GM23338 (cell line): ENCODE results near the gene C6orf15.

Experiments used
- CREB1 ChIP-seq: fragments of 250-450 bp; sonication (Bioruptor Pico); IDR thresholded peaks from 2 replicates; pipeline ENCODE4 v1.5.0; 2020; ENCODE audit warnings: low read depth, mild to moderate bottlenecking, moderate library complexity
- CTCF ChIP-seq, 2 experiments: fragments of 200-600 bp in 1 of 2; sonication (generic) in 1 of 2; conservative IDR thresholded peaks; 2 replicates each; pipeline versions ENCODE4 v1.5.1 to v1.6.1; 2016 to 2017; ENCODE audit warnings: antibody characterized with exemption in 2 of 2, low read depth in 2 of 2, mild to moderate bottlenecking in 2 of 2, moderate library complexity in 1 of 2
- EZH2 ChIP-seq: fragments of 200-600 bp; sonication (generic); IDR thresholded peaks from one replicate; pipeline ENCODE4 v1.8.0; 2017; ENCODE audit warnings: antibody characterized with exemption, mild to moderate bottlenecking, low read depth; ENCODE audit not compliant: unreplicated experiment
- EZH2phosphoT487 ChIP-seq: fragments of 200-600 bp; sonication (generic); IDR thresholded peaks from one replicate; pipeline ENCODE4 v1.8.1; 2018; ENCODE audit warnings: antibody characterized with exemption; ENCODE audit not compliant: unreplicated experiment
- JUNB ChIP-seq: IDR thresholded peaks from one replicate; pipeline ENCODE4 v1.6.1; 2016; ENCODE audit warnings: antibody characterized with exemption; ENCODE audit not compliant: unreplicated experiment
- NANOG ChIP-seq: IDR thresholded peaks from 2 replicates; pipeline ENCODE4 v1.6.1; 2016; ENCODE audit warnings: antibody characterized with exemption, borderline replicate concordance
- POLR2AphosphoS5 ChIP-seq: IDR thresholded peaks from 2 replicates; pipeline ENCODE4 v1.6.1; 2016; ENCODE audit warnings: antibody characterized with exemption, low read depth
- STAT1 ChIP-seq: IDR thresholded peaks from one replicate; pipeline ENCODE4 v1.6.1; 2016; ENCODE audit warnings: antibody characterized with exemption; ENCODE audit not compliant: unreplicated experiment
- ZNF114 ChIP-seq: fragments of 250-450 bp; sonication (Bioruptor Pico); IDR thresholded peaks from 2 replicates; pipeline ENCODE4 v1.5.0; 2020; ENCODE audit warnings: mild to moderate bottlenecking, moderate library complexity
- ZNF331 ChIP-seq: fragments of 250-450 bp; sonication (Bioruptor Pico); IDR thresholded peaks from 2 replicates; pipeline ENCODE4 v1.5.0; 2020; ENCODE audit warnings: low read depth, mild to moderate bottlenecking, moderate library complexity
- ZNF462 ChIP-seq: fragments of 250-450 bp; sonication (Bioruptor Pico); IDR thresholded peaks from 2 replicates; pipeline ENCODE4 v1.5.0; 2020; ENCODE audit warnings: mild to moderate bottlenecking, moderate library complexity
- TF ChIP-seq, protein P1 (sequence below): IDR thresholded peaks from one replicate; pipeline ENCODE4 v1.6.1; 2018; ENCODE audit warnings: antibody characterized with exemption; ENCODE audit not compliant: unreplicated experiment
- TF ChIP-seq, protein P2 (sequence below): IDR thresholded peaks from 2 replicates; pipeline ENCODE4 v1.6.1; 2016; ENCODE audit warnings: antibody characterized with exemption

- TF ChIP-seq POLR2AphosphoS5 (no peak), CTCF (conservative IDR thresholded peaks at IDR 0.05; ENCODE audit: low read depth in 2 of 2) (no peak), EZH2phosphoT487 (no peak), EZH2 (no peak), ZNF462 (CRISPR knock-in tag) (no peak), CREB1 (CRISPR knock-in tag) (no peak), JUNB (no peak), NANOG (no peak), ZNF114 (CRISPR knock-in tag) (no peak), STAT1 (no peak), ZNF331 (CRISPR knock-in tag) (no peak)
- TF ChIP-seq, protein P1, sequence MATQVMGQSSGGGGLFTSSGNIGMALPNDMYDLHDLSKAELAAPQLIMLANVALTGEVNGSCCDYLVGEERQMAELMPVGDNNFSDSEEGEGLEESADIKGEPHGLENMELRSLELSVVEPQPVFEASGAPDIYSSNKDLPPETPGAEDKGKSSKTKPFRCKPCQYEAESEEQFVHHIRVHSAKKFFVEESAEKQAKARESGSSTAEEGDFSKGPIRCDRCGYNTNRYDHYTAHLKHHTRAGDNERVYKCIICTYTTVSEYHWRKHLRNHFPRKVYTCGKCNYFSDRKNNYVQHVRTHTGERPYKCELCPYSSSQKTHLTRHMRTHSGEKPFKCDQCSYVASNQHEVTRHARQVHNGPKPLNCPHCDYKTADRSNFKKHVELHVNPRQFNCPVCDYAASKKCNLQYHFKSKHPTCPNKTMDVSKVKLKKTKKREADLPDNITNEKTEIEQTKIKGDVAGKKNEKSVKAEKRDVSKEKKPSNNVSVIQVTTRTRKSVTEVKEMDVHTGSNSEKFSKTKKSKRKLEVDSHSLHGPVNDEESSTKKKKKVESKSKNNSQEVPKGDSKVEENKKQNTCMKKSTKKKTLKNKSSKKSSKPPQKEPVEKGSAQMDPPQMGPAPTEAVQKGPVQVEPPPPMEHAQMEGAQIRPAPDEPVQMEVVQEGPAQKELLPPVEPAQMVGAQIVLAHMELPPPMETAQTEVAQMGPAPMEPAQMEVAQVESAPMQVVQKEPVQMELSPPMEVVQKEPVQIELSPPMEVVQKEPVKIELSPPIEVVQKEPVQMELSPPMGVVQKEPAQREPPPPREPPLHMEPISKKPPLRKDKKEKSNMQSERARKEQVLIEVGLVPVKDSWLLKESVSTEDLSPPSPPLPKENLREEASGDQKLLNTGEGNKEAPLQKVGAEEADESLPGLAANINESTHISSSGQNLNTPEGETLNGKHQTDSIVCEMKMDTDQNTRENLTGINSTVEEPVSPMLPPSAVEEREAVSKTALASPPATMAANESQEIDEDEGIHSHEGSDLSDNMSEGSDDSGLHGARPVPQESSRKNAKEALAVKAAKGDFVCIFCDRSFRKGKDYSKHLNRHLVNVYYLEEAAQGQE: no peak
- TF ChIP-seq, protein P2, sequence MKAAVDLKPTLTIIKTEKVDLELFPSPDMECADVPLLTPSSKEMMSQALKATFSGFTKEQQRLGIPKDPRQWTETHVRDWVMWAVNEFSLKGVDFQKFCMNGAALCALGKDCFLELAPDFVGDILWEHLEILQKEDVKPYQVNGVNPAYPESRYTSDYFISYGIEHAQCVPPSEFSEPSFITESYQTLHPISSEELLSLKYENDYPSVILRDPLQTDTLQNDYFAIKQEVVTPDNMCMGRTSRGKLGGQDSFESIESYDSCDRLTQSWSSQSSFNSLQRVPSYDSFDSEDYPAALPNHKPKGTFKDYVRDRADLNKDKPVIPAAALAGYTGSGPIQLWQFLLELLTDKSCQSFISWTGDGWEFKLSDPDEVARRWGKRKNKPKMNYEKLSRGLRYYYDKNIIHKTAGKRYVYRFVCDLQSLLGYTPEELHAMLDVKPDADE: no peak
These were observed 4.4 kb upstream of the C6orf15 start for GRCh38 chr6:31116661-31117385.
